HepG2 (cell line): Measurements from ENCODE around the gene TH. TPM values are rescaled to one million over a fixed set of nuclear protein-coding genes. Genes with fewer than 3 reads are reported as not detected.

Source experiments
- CREM ChIP-seq, 2 experiments: sonication (generic) in 1 of 2; formaldehyde crosslinking in 1 of 2; IDR thresholded peaks; 2 replicates each; pipeline versions ENCODE4 v1.4.0 to v1.6.1; 2016 to 2020; ENCODE audit warnings: antibody characterized with exemption in 1 of 2, mild to moderate bottlenecking in 1 of 2, missing genetic modification reagents in 1 of 2
- HMGXB4 ChIP-seq, 2 experiments: sonication (generic) in 1 of 2; formaldehyde crosslinking in 1 of 2; IDR thresholded peaks; 2 replicates each; pipeline versions ENCODE4 v1.4.0 to v1.6.1; 2018 to 2020; ENCODE audit warnings: missing genetic modification reagents in 2 of 2, borderline replicate concordance in 1 of 2, low read depth in 1 of 2, mild to moderate bottlenecking in 1 of 2, missing biosample characterization in 1 of 2
- HNF1B ChIP-seq: sonication (generic); formaldehyde crosslinking; IDR thresholded peaks from 2 replicates; pipeline ENCODE4 v1.5.1; 2020; ENCODE audit warnings: mild to moderate bottlenecking, moderate library complexity, missing genetic modification reagents
- ISL2 ChIP-seq: sonication (generic); formaldehyde crosslinking; IDR thresholded peaks from 2 replicates; pipeline ENCODE4 v1.5.0; 2020; ENCODE audit warnings: missing genetic modification reagents
- KLF9 ChIP-seq: IDR thresholded peaks from 2 replicates; pipeline ENCODE4 v1.6.1; 2016; ENCODE audit warnings: low read depth
- RBFOX2 ChIP-seq: fragments of 200-400 bp; formaldehyde crosslinking; IDR thresholded peaks from 2 replicates; pipeline ENCODE4 v1.6.1; 2017; ENCODE audit warnings: low read depth, mild to moderate bottlenecking, low read length
- SAFB2 ChIP-seq: sonication (generic); formaldehyde crosslinking; IDR thresholded peaks from 2 replicates; pipeline ENCODE4 v1.5.1; 2020; ENCODE audit warnings: missing genetic modification reagents, low read depth, mild to moderate bottlenecking, borderline replicate concordance
- TFE3 ChIP-seq: IDR thresholded peaks from 2 replicates; pipeline ENCODE4 v1.6.1; 2016
- TMF1 ChIP-seq: sonication (generic); formaldehyde crosslinking; IDR thresholded peaks from 2 replicates; pipeline ENCODE4 v1.8.1; 2022; ENCODE audit warnings: low read depth, missing genetic modification reagents
- XBP1 ChIP-seq: sonication (generic); formaldehyde crosslinking; IDR thresholded peaks from 2 replicates; pipeline ENCODE4 v1.5.0; 2020; ENCODE audit warnings: missing genetic modification reagents
- ZGPAT ChIP-seq: IDR thresholded peaks from 2 replicates; pipeline ENCODE4 v1.6.1; 2016; ENCODE audit warnings: mild to moderate bottlenecking
- ZNF101 ChIP-seq: sonication (generic); formaldehyde crosslinking; IDR thresholded peaks from 2 replicates; pipeline ENCODE4 v1.4.0; 2020; ENCODE audit warnings: mild to moderate bottlenecking, low read depth, missing genetic modification reagents, borderline replicate concordance
- ZNF136 ChIP-seq: sonication (generic); formaldehyde crosslinking; IDR thresholded peaks from 2 replicates; pipeline ENCODE4 v1.8.1; 2022; ENCODE audit warnings: low read depth, mild to moderate bottlenecking, moderate library complexity, missing genetic modification reagents
- ZNF3 ChIP-seq: IDR thresholded peaks from 2 replicates; pipeline ENCODE4 v1.7.0; 2017; ENCODE audit warnings: inconsistent platforms
- ZNF549 ChIP-seq: sonication (generic); formaldehyde crosslinking; IDR thresholded peaks from 2 replicates; pipeline ENCODE4 v1.5.0; 2020; ENCODE audit warnings: missing genetic modification reagents
- ZNF687 ChIP-seq: sonication (generic); formaldehyde crosslinking; IDR thresholded peaks from 2 replicates; pipeline ENCODE4 v1.5.1; 2020; ENCODE audit warnings: mild to moderate bottlenecking, missing genetic modification reagents, moderate library complexity
- ZNF773 ChIP-seq: sonication (generic); formaldehyde crosslinking; IDR thresholded peaks from 2 replicates; pipeline ENCODE4 v1.4.0; 2020; ENCODE audit warnings: missing genetic modification reagents, borderline replicate concordance
- ZNF782 ChIP-seq: sonication (generic); formaldehyde crosslinking; IDR thresholded peaks from 2 replicates; pipeline ENCODE4 v1.4.0; 2020; ENCODE audit warnings: missing genetic modification reagents, mild to moderate bottlenecking, borderline replicate concordance
- polyA plus RNA-seq, 8 experiments: library from polyadenylated mRNA; depleted of rRNA in 3 of 8; stranded (reverse) in 7 of 8; unstranded in 1 of 8; fragments of >200 nt; fragmentation: Illumina TruSeq in 4 of 8; extraction: Trizol in 4 of 8; gene quantifications; 2 replicates each; pipeline versions ENCODE4 v1.2.1 to v1.2.3, GENCODE V29; 2011 to 2016; ENCODE audit warnings: low read depth in 4 of 8, missing spikeins in 1 of 8, mixed read lengths in 1 of 8; ENCODE audit not compliant: insufficient read depth in 1 of 8
- total RNA-seq, 5 experiments: library from RNA; depleted of rRNA; stranded (reverse); fragments of >200 nt; fragmentation: Illumina TruSeq; extraction: Trizol; gene quantifications; 2 replicates each; pipeline ENCODE4 v1.2.3, GENCODE V29; 2016; ENCODE audit warnings: low read depth in 1 of 5

TH gene
- total and polyA plus RNA-seq, 2 of the 13 experiments (the other 11 are each of a cell fraction or from before 2014, with no cell fraction given), result 0.36 TPM; not detected in 1

GRCh38 chr11:2138431-2139122 is 33.0 kb downstream of the TH start (continued):
- TF ChIP-seq TMF1, result no peak; the same call in 1 of the 2 replicates
- no peak for TF ChIP-seq ZNF782 (CRISPR knock-in tag)
- peak; percentile 65; the same call in 1 of the 2 replicates for TF ChIP-seq SAFB2
- no peak for TF ChIP-seq CREM (IDR thresholded peaks at IDR 0.05)
- no peak for TF ChIP-seq CREM (CRISPR knock-in tag; IDR thresholded peaks at IDR 0.05)
- peak; percentile 59 for TF ChIP-seq ZNF687
- TF ChIP-seq HNF1B (CRISPR knock-in tag), result no peak
- TF ChIP-seq KLF9 (CRISPR knock-in tag), result no peak
- no peak for TF ChIP-seq ZNF549 (CRISPR knock-in tag)
- TF ChIP-seq TFE3 (CRISPR knock-in tag), result no peak
- TF ChIP-seq ZNF3 (CRISPR knock-in tag), result no peak
- no peak for TF ChIP-seq XBP1 (CRISPR knock-in tag)
- no peak for TF ChIP-seq ZNF101 (CRISPR knock-in tag)
- no peak for TF ChIP-seq ISL2 (CRISPR knock-in tag)
- 0 out of 4 replicates have a peak, but pooled peaks of 1 of the 2 experiments have one; percentile 7 for TF ChIP-seq HMGXB4 (CRISPR knock-in tag; IDR thresholded peaks at IDR 0.05; ENCODE audit: borderline replicate concordance in 1 of 2, low read depth in 1 of 2)
- TF ChIP-seq ZNF136, result no peak
- no peak for TF ChIP-seq ZNF773 (CRISPR knock-in tag)
- peak; percentile 83 for TF ChIP-seq RBFOX2
- 0 out of 2 replicates have a peak, but pooled peaks have one; percentile 28 for TF ChIP-seq ZGPAT (CRISPR knock-in tag)
